ENCODE measurements around the gene STAC. TPM values are rescaled to one million over a fixed set of nuclear protein-coding genes. Genes with fewer than 3 reads are reported as not detected.
A peak's percentile ranks its signal among the peaks of the same experiment; 100 is the strongest.

Gene STAC
- total RNA-seq, 1 donor from 2014 or later, result 51.4 TPM

- ATAC-seq, result no peak
- H3K4me1 ChIP-seq, result no peaks in the 10 kb centered on the region
- no peak overlapping the region for H3K27ac ChIP-seq
- H3K4me3 ChIP-seq, result no peak overlapping the region
- H3K27me3 ChIP-seq (ENCODE audit: low read depth), result no peaks in the 10 kb centered on the region
- H3K9me3 ChIP-seq, result no peaks in the 10 kb centered on the region
- no peak for DNase-seq
- TF ChIP-seq, protein P1, sequence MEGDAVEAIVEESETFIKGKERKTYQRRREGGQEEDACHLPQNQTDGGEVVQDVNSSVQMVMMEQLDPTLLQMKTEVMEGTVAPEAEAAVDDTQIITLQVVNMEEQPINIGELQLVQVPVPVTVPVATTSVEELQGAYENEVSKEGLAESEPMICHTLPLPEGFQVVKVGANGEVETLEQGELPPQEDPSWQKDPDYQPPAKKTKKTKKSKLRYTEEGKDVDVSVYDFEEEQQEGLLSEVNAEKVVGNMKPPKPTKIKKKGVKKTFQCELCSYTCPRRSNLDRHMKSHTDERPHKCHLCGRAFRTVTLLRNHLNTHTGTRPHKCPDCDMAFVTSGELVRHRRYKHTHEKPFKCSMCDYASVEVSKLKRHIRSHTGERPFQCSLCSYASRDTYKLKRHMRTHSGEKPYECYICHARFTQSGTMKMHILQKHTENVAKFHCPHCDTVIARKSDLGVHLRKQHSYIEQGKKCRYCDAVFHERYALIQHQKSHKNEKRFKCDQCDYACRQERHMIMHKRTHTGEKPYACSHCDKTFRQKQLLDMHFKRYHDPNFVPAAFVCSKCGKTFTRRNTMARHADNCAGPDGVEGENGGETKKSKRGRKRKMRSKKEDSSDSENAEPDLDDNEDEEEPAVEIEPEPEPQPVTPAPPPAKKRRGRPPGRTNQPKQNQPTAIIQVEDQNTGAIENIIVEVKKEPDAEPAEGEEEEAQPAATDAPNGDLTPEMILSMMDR (IDR thresholded peaks at IDR 0.05), result no peak
- H3K36me3 ChIP-seq, result no peaks in the 10 kb centered on the region
- intact Hi-C loops (cut with DNase I), result no loop called here
Observed at GRCh38 chr3:36484386-36484785, 104.1 kb downstream of the STAC start.

- intact Hi-C loops (cut with DNase I), result no loop called here
Observed at GRCh38 chr3:36486009-36486795, 105.9 kb downstream of the STAC start.

DNA sequence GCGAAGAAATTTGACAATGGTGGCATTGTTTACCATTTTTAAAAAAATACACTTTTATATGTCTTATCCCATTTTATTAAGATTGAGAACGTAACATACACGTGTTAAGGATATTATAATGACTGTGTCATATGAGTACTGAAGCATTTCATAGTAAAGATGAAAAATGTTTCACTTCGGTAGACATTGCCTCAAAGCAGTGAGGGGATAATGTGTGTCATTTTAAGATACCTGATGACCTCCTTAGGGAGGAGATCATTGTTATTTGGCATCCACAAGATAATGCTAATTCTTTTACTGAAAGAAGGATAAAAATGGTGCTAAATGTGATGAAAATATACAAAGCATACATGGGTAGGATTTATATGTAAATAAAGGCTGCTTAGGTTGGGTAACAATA is 107.3 kb downstream of the STAC start:
- TF ChIP-seq, protein P1 (IDR thresholded peaks at IDR 0.05), result no peak
- ATAC-seq, result no peak
- no peak overlapping the region for H3K27ac ChIP-seq
- no peaks in the 10 kb centered on the region for H3K27me3 ChIP-seq (ENCODE audit: low read depth)
- H3K36me3 ChIP-seq, result no peaks in the 10 kb centered on the region
- no peaks in the 10 kb centered on the region for H3K4me1 ChIP-seq
- H3K4me3 ChIP-seq, result no peak overlapping the region
- intact Hi-C loops (cut with DNase I), result no loop called here
- no peaks in the 10 kb centered on the region for H3K9me3 ChIP-seq
- no peak for DNase-seq

More at GRCh38 chr3:36486009-36486795, 105.9 kb downstream of the STAC start:
- Histone ChIP-seq H3K27me3 (ENCODE audit: low read depth) (no peaks in the 10 kb centered on the region), H3K9me3 (no peaks in the 10 kb centered on the region), H3K4me3 (no peak overlapping the region), H3K36me3 (no peaks in the 10 kb centered on the region), H3K27ac (no peak overlapping the region), H3K4me1 (no peaks in the 10 kb centered on the region)
- ATAC-seq (no peak), DNase-seq (no peak)
- TF ChIP-seq, protein P1 (IDR thresholded peaks at IDR 0.05), result no peak

- no peak for DNase-seq
- no peak overlapping the region for H3K4me3 ChIP-seq
- H3K4me1 ChIP-seq, result no peaks in the 10 kb centered on the region
- no peak overlapping the region for H3K27ac ChIP-seq
- TF ChIP-seq, protein P1 (IDR thresholded peaks at IDR 0.05), result no peak
- no peaks in the 10 kb centered on the region for H3K36me3 ChIP-seq
- H3K9me3 ChIP-seq, result no peaks in the 10 kb centered on the region
- ATAC-seq, result peak; percentile 81 to 83
- intact Hi-C loops (cut with DNase I), result no loop called here
- no peaks in the 10 kb centered on the region for H3K27me3 ChIP-seq (ENCODE audit: low read depth)
Observed at GRCh38 chr3:36488077-36488789, 107.9 kb downstream of the STAC start.

DNA sequence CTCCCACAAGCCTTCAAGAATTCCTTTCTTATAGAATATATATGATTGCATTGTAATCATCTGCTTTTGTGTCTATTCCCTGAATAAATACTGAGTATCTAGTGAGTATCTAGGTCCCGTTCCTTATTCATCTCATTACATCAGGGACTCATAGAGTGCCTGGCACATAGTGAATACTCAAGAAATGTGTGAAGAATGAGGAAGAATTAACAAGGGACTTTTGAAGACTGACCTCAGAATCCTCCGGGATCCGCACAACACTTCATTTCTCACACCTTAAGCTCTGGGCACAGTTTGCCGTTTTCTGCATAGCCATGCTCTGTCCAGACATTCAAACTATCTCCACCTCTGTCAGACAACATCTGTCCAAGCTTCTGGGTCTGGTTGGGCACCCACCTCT is 108.8 kb downstream of the STAC start:
- no peak for DNase-seq
- TF ChIP-seq, protein P1 (IDR thresholded peaks at IDR 0.05), result no peak
- ATAC-seq, result peak; percentile 33 to 50

More for the DNA sequence above, 108.8 kb downstream of the STAC start:
- Histone ChIP-seq H3K4me1 (peaks cover 1% of the 10 kb centered on the region), H3K9me3 (no peaks in the 10 kb centered on the region), H3K27me3 (ENCODE audit: low read depth) (no peaks in the 10 kb centered on the region), H3K4me3 (no peak overlapping the region), H3K36me3 (no peaks in the 10 kb centered on the region), H3K27ac (no peak overlapping the region)
- intact Hi-C loops (cut with DNase I), result no loop called here

Data from lower lobe of right lung (tissue), 2 donors.